ENCODE data around the gene NBPF11.
"Not testable (repeated sequence)": the region's sequence is repeated elsewhere in the genome, so short reads cannot be mapped to it uniquely, and the experiment has no call there.

DNA sequence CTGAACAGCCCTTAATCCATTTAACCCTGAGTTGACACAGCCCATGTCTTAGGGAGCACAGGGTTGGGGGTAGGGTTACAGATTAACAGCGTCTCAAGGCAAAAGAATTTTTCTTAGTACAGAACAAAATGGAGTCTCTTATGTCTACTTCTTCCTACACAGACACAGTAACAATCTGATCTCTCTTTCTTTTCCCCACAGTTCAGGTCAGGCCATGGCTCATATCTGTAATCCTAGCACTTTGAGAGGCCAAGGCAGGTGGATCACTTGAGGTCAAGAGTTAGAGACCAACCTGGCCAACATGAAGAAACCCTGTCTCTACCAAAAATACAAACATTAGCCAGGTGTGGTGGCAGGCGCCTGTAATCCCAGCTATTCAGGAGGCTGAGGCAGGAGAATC lies 13.5 kb downstream of the NBPF11 start:
- not testable (repeated sequence) for TF ChIP-seq CTCF (conservative IDR thresholded peaks at IDR 0.05 in 1 of 2, IDR thresholded peaks at IDR 0.05 in 1 of 2; ENCODE audit: extremely low read depth in 1 of 2, insufficient read depth in 1 of 2, low read depth in 1 of 2, low read length in 2 of 2); EZH2 (IDR thresholded peaks at IDR 0.05; ENCODE audit: borderline replicate concordance, low read length)
